HG02623 (cell line): ENCODE results near the gene RDX.

Source experiments
- ATAC-seq: cut with Tn5 transposase; IDR thresholded peaks from one replicate; pipeline ENCODE4 v1.9.1; 2021; ENCODE audit warnings: moderate library complexity; ENCODE audit not compliant: unreplicated experiment

The RDX gene

GRCh38 chr11:110296226-110297075 is at the start of gene RDX:
Gene RDX, minus strand, starts transcription at chr11:110296614. Its CDS starts 16,922 bp downstream, at chr11:110279692.
- peak; percentile 72 for ATAC-seq

DNA sequence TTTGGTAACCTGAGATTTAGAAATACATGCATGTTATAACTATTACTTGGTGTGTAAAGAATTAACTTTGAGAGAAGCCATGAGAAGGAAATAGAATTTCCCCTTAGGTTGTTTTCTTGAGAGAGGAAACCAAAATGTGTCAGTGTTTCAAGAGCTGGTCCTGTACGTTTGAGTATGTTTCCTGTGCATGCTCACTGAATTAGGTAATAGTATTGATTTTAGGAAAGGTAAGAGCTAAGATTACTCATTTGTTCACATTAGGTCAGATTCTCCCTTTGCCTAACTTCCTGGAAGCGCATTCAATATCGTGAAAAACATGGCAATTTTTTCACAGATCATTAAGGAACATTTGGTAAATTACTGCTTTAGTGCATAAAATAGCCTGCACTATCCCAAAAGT is 49.3 kb upstream of the RDX start:
- peak; percentile 36 for ATAC-seq

- ATAC-seq = no peak
Observed at GRCh38 chr11:110340436-110340835, 44.0 kb upstream of the RDX start.

GRCh38 chr11:110339456-110340250 is 43.2 kb upstream of the RDX start:
- peak; percentile 44 for ATAC-seq

GRCh38 chr11:110338684-110339083 is 42.3 kb upstream of the RDX start:
- ATAC-seq = peak; percentile 45

DNA sequence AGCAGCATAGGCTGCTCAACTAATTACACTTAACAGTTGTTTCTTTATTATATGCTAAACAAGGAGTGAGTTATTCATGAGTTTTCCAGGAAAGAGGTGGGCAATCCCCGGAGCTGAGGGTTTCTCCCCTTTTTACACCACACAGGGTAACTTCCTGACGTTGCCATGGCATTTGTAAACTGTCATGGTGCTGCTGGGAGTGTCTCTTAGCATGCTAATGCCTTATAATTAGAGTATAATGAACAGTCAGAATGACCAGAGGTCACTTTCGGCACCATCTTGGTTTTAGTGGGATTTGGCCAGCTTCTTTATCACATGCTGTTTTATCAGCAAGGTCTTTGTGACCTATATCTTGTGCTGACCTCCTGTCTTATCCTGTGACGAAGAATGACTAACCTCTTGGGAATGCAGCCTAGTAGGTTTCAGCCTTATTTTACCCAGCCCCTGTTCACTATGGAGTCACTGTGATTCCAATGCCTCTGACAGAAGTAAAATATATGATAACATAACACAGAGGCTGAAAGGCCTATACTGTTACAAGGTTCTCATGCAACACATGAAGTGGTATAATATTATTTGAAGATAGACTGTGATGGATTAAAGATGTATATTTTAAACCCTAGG is 41.3 kb upstream of the RDX start:
- no peak for ATAC-seq

- ATAC-seq = no peak
Observed at GRCh38 chr11:110336054-110336453, 39.6 kb upstream of the RDX start.

GRCh38 chr11:110335358-110335757 is 38.9 kb upstream of the RDX start:
- ATAC-seq = no peak

DNA sequence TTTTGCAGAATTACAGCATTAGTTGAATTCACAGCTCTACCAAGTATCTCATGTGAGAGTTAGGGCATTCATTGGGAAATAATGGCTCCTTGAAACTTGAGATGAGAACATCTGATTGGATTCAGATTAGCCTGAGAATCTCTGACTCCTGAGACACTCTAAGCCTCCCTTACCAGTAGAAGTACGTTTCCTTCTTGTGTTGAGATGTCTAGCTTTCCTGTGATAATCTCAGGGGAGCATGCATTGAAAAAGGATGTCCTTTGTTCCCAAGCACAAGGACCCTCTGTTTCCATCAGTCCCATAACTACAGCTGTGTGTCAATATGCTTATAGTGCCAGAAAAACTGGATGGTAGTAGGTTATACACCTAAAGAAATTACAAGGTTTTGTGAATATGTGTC is 35.2 kb upstream of the RDX start:
- no peak for ATAC-seq

DNA sequence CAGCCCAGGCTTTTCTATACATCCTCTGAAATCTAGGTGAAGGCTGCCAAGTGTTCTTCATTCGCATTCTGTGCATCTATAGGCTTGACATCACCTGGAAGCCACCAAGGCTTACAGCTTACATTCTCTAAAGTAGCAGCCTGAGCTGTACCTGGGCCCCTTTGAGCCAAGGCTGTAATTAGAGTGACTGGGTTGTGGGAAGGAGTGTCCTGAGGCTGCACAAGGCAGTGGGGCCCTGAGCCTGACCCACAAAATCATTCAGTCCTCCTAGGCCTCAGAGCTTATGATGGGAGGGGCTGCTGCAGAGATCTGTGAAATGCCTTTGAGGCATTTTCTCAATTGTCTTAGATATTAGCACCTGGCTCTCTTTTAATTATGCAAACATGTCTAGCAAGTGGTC is 33.0 kb upstream of the RDX start:
- no peak for ATAC-seq

DNA sequence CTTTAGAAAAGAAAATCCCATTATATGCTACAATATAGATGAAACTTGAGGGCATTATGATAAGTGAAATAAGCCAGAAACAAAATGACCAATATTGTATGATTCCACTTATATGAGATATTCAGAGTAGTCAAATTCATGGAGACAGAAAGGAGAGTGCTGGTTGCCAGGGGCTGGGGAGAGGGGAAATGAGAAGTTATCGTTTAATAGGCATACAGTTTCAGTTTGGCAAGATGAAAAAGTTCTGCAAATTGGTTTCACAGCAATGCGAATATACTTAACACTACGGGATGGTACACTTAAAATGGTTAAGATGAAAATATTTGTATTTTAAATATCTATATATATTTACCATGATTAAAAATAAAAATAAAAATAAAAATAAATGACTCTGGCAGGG is 31.1 kb upstream of the RDX start:
- ATAC-seq = no peak

DNA sequence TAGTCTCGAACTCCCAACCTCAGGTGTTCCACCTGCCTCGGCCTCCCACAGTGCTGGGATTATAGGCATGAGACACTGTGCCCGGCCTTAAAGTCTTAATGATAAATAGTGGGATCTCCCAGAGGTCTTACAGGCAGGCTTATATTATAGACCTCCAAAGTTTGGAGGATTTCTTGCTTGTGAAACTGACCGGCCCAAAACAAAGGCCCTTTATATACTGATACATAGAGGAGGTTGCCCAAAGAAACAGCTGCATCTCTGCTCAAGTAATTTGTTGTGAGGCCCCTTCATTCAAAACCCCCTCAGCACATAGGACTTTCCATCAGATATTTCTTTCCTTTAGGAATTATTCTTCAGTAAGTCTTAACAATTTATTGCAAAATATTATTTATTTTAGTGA is 27.4 kb upstream of the RDX start:
- ATAC-seq = no peak

GRCh38 chr11:110319501-110319900 is 23.1 kb upstream of the RDX start:
- ATAC-seq = no peak

- no peak for ATAC-seq
Observed at GRCh38 chr11:110318638-110319404, 22.4 kb upstream of the RDX start.

- ATAC-seq = no peak
Observed at GRCh38 chr11:110317516-110317932, 21.1 kb upstream of the RDX start.

- ATAC-seq = no peak
Observed at GRCh38 chr11:110314366-110315095, 18.1 kb upstream of the RDX start.

DNA sequence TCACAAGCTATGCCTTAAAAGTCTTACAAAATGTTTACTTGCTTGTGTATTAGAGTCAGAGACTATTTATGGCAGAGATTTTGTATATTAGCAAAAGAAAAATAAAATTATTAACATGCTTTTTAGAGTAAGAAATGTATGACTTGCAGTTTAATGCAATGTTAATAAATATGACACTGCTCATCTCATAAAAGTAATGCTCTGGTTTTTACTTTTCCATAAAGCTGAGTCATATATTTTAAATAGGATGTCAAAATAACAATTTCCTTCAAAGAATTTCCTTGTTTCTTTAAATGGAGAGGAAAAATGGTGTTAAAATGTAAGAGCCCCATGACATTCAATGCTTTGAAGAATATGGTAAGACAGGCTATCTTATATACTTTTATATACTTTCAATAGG is 16.3 kb upstream of the RDX start:
- ATAC-seq = no peak

- ATAC-seq = no peak
Observed at GRCh38 chr11:110311783-110312579, 15.6 kb upstream of the RDX start.

DNA sequence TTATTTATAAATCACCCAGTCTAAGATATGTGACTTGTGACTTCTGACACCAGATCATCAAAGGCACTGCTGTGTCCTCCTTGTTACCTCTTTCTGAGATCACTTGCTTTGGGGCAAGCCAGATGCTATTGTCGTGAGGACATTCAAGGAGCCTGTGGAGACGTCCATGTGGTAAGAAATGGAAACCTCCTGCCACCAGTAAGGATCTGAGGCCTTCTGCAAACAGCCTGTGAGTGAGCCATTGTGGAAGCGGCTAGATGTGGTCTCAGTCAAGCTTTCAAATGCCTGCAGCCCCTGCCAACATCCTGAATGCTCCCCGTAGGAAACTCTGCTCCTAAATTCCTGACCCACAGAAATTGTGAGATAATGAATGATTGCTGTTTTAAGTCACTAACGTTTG is 11.7 kb upstream of the RDX start:
- no peak for ATAC-seq
